AG04450 (cell line): ENCODE results near the gene NDUFAF3. TPM values are rescaled to one million over a fixed set of nuclear protein-coding genes. Genes with fewer than 3 reads are reported as not detected.
"Not testable (repeated sequence)": the region's sequence is repeated elsewhere in the genome, so short reads cannot be mapped to it uniquely, and the experiment has no call there.

Source experiments
- CTCF ChIA-PET: fragments of 300-600, 350-600 bp; formaldehyde crosslinking; extraction: SDS; loops from one replicate; lab custom pipeline; 2022; ENCODE audit warnings: antibody characterized with exemption, inconsistent platforms; lab: Charles Lee
- POLR2A ChIA-PET: fragments of 350-600 bp; formaldehyde crosslinking; extraction: SDS; loops from one replicate; lab custom pipeline; 2021; ENCODE audit warnings: antibody characterized with exemption, inconsistent platforms; lab: Yijun Ruan, JAX
- DNase-seq: peaks from one replicate; pipeline ENCODE4 v3.0.0-alpha.2; 2011; ENCODE audit warnings: low read depth, low spot score
- H3K27ac ChIP-seq: one replicate; pipeline ENCODE4 v1.5.1; 2012; ENCODE audit warnings: low read depth, low read length, control low read depth
- H3K27me3 ChIP-seq: one replicate; pipeline ENCODE4 v1.6.0; 2012; ENCODE audit warnings: low read length; ENCODE audit not compliant: control insufficient read depth, insufficient read depth
- H3K4me3 ChIP-seq: 2 replicates; pipeline ENCODE4 v1.5.1; 2011; ENCODE audit warnings: mild to moderate bottlenecking, low read depth, low read length, control low read depth
- H3K9me3 ChIP-seq: 2 replicates; pipeline ENCODE4 v1.5.1; 2012; ENCODE audit warnings: low read length; ENCODE audit not compliant: control insufficient read depth, insufficient read depth
- CTCF ChIP-seq: IDR thresholded peaks from 2 replicates; pipeline ENCODE4 v1.5.1; 2011; ENCODE audit warnings: low read depth, low read length, control low read depth, inconsistent platforms
- polyA plus RNA-seq: library from polyadenylated mRNA; depleted of rRNA; stranded (reverse); fragments of >200 nt; gene quantifications from 2 replicates; pipeline ENCODE4 v1.2.3, GENCODE V29; 2011

NDUFAF3 gene
- polyA plus RNA-seq, 1 experiment: 47.0 TPM

- no peak for DNase-seq
- TF ChIP-seq CTCF: no peak
- CTCF ChIA-PET: interaction anchor here (0.8 to 2.6 kb wide), 3 partner anchors 16 to 18 kb away, joined by 4 to 18 read pairs (median 17); partner anchors contain the start of genes NDUFAF3 and P4HTM
- Histone ChIP-seq H3K4me3 (peak overlapping the region; percentile 93), H3K27me3 (no peaks in the 10 kb centered on the region), H3K27ac (peak overlapping the region; percentile 98), H3K9me3 (peaks cover 4% of the 10 kb centered on the region; the same call in 1 of the 2 replicates)
- POLR2A ChIA-PET: interaction anchor here (0.6 to 4.5 kb wide), 5 partner anchors 11 to 472 kb away, joined by 7 to 74 read pairs (median 33); partner anchors contain the start of genes DALRD3, IMPDH2, NDUFAF3 and P4HTM
Observed at GRCh38 chr3:49005998-49006397, 15.9 kb upstream of the NDUFAF3 start.

- CTCF ChIA-PET: interaction anchor here (0.9 to 2.8 kb wide), 7 partner anchors 9 to 89 kb away, joined by 3 to 24 read pairs (median 5); partner anchors contain the start of genes NDUFAF3, P4HTM and QRICH1
- H3K27ac ChIP-seq: peak overlapping the region; percentile 98
- H3K27me3 ChIP-seq: no peaks in the 10 kb centered on the region
- peaks cover 4% of the 10 kb centered on the region; the same call in 1 of the 2 replicates for H3K9me3 ChIP-seq
- no peak for TF ChIP-seq CTCF
- H3K4me3 ChIP-seq: peak overlapping the region; percentile 93
- no peak for DNase-seq
- POLR2A ChIA-PET: interaction anchor here (0.6 to 4.5 kb wide), 16 partner anchors 10 to 759 kb away, joined by 3 to 74 read pairs (median 6); partner anchors contain the start of genes ARIH2, ATRIP, DALRD3 and IMPDH2
Observed at GRCh38 chr3:49006408-49007067, 15.4 kb upstream of the NDUFAF3 start.

- Histone ChIP-seq H3K4me3 (peak within 1 kb of the TSS; percentile 93), H3K27me3 (no peaks in the 10 kb centered on the region), H3K27ac (peak within 1 kb of the TSS; percentile 98), H3K9me3 (peaks cover 4% of the 10 kb centered on the region; the same call in 1 of the 2 replicates)
- peak; percentile 96 for DNase-seq
- CTCF ChIA-PET: interaction anchor here (0.9 to 2.8 kb wide), 9 partner anchors 10 to 267 kb away, joined by 3 to 24 read pairs (median 5); partner anchors contain the start of genes NDUFAF3, P4HTM and QRICH1
- POLR2A ChIA-PET: interaction anchor here (0.6 to 4.5 kb wide), 18 partner anchors 10 to 969 kb away, joined by 3 to 74 read pairs (median 6); partner anchors contain the start of genes ARIH2, ATRIP, DALRD3 and IMPDH2
- TF ChIP-seq CTCF: peak; percentile 35; the same call in 1 of the 2 replicates
Observed at GRCh38 chr3:49007068-49007770, 14.7 kb upstream of the NDUFAF3 start, which contains the start of gene WDR6. WDR6 (plus strand) TSS chr3:49007391; CDS start chr3:49007432, 41 bp downstream.

GRCh38 chr3:49007771-49008528 is 14.0 kb upstream of the NDUFAF3 start:
- peak; percentile 62 for DNase-seq
- no peak for TF ChIP-seq CTCF
- Histone ChIP-seq H3K9me3 (peaks cover 4% of the 10 kb centered on the region; the same call in 1 of the 2 replicates), H3K27me3 (no peaks in the 10 kb centered on the region), H3K4me3 (peak overlapping the region; percentile 93), H3K27ac (peak overlapping the region; percentile 98)
- CTCF ChIA-PET: interaction anchor here (1.0 to 2.8 kb wide), 9 partner anchors 9 to 268 kb away, joined by 3 to 24 read pairs (median 5); partner anchors contain the start of genes NDUFAF3 and P4HTM
- POLR2A ChIA-PET: interaction anchor here (0.5 to 4.5 kb wide), 18 partner anchors 9 to 969 kb away, joined by 3 to 74 read pairs (median 6); partner anchors contain the start of genes ARIH2, ATRIP, DALRD3 and IMPDH2

GRCh38 chr3:49008627-49009026 is 13.3 kb upstream of the NDUFAF3 start:
- not testable (repeated sequence) for H3K9me3 ChIP-seq, DNase-seq, H3K27me3 ChIP-seq, H3K27ac ChIP-seq
- POLR2A ChIA-PET: interaction anchor here (1.4 to 3.3 kb wide), 5 partner anchors 9 to 85 kb away, joined by 3 to 74 read pairs (median 6); partner anchors contain the start of genes DALRD3, IMPDH2, NDUFAF3 and QRICH1
- peak overlapping the region; percentile 93 for H3K4me3 ChIP-seq
- CTCF ChIA-PET: interaction anchor here (1.2 to 2.8 kb wide), 5 partner anchors 9 to 269 kb away, joined by 4 to 24 read pairs (median 6); partner anchors contain the start of genes NDUFAF3 and QRICH1
